ENCODE data around the gene CREBBP. TPM values are rescaled to one million over a fixed set of nuclear protein-coding genes. Genes with fewer than 3 reads are reported as not detected.
A peak's percentile ranks its signal among the peaks of the same experiment; 100 is the strongest.

Gene CREBBP
- total and polyA plus RNA-seq, 2 experiments from 2014 or later = 36.9 to 54.8 TPM

DNA sequence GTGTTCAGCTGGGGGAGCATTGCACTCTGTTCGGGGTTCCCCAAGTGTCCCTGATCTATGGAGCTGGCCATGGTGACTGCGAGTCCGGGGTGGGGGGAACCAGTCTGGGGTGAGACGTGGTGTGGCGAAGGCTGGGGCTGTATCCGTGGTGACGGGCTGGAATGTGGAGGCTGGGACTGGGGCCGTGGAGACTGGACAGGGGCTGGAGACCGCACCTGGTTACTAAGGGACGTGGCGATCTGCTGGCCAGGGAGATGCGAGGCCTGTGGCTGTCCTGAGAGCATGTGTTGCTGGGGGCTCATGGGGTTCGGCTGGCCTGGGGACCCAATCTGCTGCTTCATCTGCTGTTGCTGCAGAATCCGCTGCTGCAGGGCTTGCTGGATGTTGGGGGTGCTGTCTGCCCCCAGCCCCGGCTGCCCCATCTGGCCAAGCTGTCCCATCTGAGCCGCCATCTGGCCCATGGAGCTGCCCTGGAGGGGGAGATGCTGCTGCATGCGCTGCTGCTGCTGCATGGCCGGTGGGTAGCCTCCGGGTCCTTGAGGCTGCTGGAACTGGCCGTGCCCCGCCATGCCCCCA lies 152.6 kb downstream of the CREBBP start:
- no peaks in the 10 kb centered on the region for H3K4me1 ChIP-seq (ENCODE audit: insufficient read depth)
- no peak for DNase-seq (ENCODE audit: low spot score)
- peak overlapping the region; percentile 65; the same call in 1 of the 2 replicates for H3K27ac Mint-ChIP-seq

More for the DNA sequence above, 152.6 kb downstream of the CREBBP start:
- no peak for ATAC-seq
- Mint-ChIP-seq H3K36me3 (ENCODE audit: low read depth) (peaks cover 53% of the 10 kb centered on the region), H3K9me3 (no peaks in the 10 kb centered on the region), H3K4me1 (no peaks in the 10 kb centered on the region), H3K4me3 (no peak overlapping the region), H3K27me3 (ENCODE audit: insufficient read depth, low read depth, poor library complexity) (peaks cover 22% of the 10 kb centered on the region)
- no peak overlapping the region for H3K4me3 ChIP-seq
- H3K27me3 ChIP-seq (ENCODE audit: insufficient read depth) = no peaks in the 10 kb centered on the region
- H3K4me2 ChIP-seq = no peak overlapping the region
- H3K9me2 ChIP-seq (ENCODE audit: insufficient read depth) = no peaks in the 10 kb centered on the region
- H3K36me3 ChIP-seq (ENCODE audit: insufficient read depth) = peaks cover 4% of the 10 kb centered on the region
- no peaks in the 10 kb centered on the region for H3K79me2 ChIP-seq (replicated peaks; ENCODE audit: insufficient read depth)
- H4K20me1 ChIP-seq (replicated peaks; ENCODE audit: insufficient read depth) = no peaks in the 10 kb centered on the region; the same call in 1 of the 2 replicates
- TF ChIP-seq CREB1 (CRISPR knock-in tag; IDR thresholded peaks at IDR 0.05; ENCODE audit: low read depth) (no peak), STAT1 (IDR thresholded peaks at IDR 0.05; ENCODE audit: unreplicated experiment) (no peak), CTCF (conservative IDR thresholded peaks at IDR 0.05; ENCODE audit: low read depth in 2 of 2) (no peak), REST (IDR thresholded peaks at IDR 0.05; ENCODE audit: unreplicated experiment) (no peak), EZH2 (IDR thresholded peaks at IDR 0.05; ENCODE audit: low read depth, unreplicated experiment) (no peak), POLR2AphosphoS5 (IDR thresholded peaks at IDR 0.05; ENCODE audit: low read depth) (no peak), EZH2phosphoT487 (IDR thresholded peaks at IDR 0.05; ENCODE audit: unreplicated experiment) (no peak), ZNF114 (CRISPR knock-in tag; IDR thresholded peaks at IDR 0.05) (no peak), NANOG (IDR thresholded peaks at IDR 0.05; ENCODE audit: borderline replicate concordance) (no peak)
- H3K27ac ChIP-seq (ENCODE audit: low read depth) = no peak overlapping the region
- no peak overlapping the region for H2AFZ ChIP-seq
- 0 out of 2 replicates have a peak, but pooled peaks cover 2% of the 10 kb centered on the region for H3F3A ChIP-seq (replicated peaks; ENCODE audit: low read depth)
